GM12874 (cell line): Measurements from ENCODE around the gene GFOD2.

Experiments used
- CTCF ChIP-seq: IDR thresholded peaks from 2 replicates; pipeline ENCODE4 v1.5.1; 2011; ENCODE audit warnings: low read depth, mild to moderate bottlenecking, control low read depth, low read length, moderate library complexity; ENCODE audit not compliant: insufficient read depth

Gene GFOD2

GRCh38 chr16:67719048-67719777 is at the start of gene GFOD2:
Gene GFOD2, minus strand, starts transcription at chr16:67719316. Its CDS starts 33,601 bp downstream, at chr16:67685715.
- TF ChIP-seq CTCF, result 0 out of 2 replicates have a peak, but pooled peaks have one; percentile 6

- TF ChIP-seq CTCF, result no peak
These were observed 48.8 kb upstream of the GFOD2 start for GRCh38 chr16:67767953-67768352.

GRCh38 chr16:67766291-67766690 is 47.2 kb upstream of the GFOD2 start:
- TF ChIP-seq CTCF, result no peak

GRCh38 chr16:67764158-67764667 is 45.1 kb upstream of the GFOD2 start:
- TF ChIP-seq CTCF, result no peak

- TF ChIP-seq CTCF, result no peak
These were observed 44.0 kb upstream of the GFOD2 start for GRCh38 chr16:67763066-67763465.

GRCh38 chr16:67762385-67762784 is 43.3 kb upstream of the GFOD2 start:
- no peak for TF ChIP-seq CTCF

- no peak for TF ChIP-seq CTCF
These were observed 42.8 kb upstream of the GFOD2 start for GRCh38 chr16:67761924-67762323.
